K562 (cell line): ENCODE data around the gene ERVH48-1. TPM values are rescaled to one million over a fixed set of nuclear protein-coding genes. Genes with fewer than 3 reads are reported as not detected.

Experiments used
- CREB5 ChIP-seq: fragments of 250-450 bp; sonication (Bioruptor Pico); IDR thresholded peaks from 2 replicates; pipeline ENCODE4 v1.5.0; 2020; ENCODE audit warnings: mild to moderate bottlenecking
- CREM ChIP-seq: IDR thresholded peaks from 2 replicates; pipeline ENCODE4 v1.6.1; 2014; ENCODE audit warnings: antibody characterized with exemption, low read depth
- ETV5 ChIP-seq: sonication (generic); formaldehyde crosslinking; IDR thresholded peaks from 2 replicates; pipeline ENCODE4 v1.4.0; 2020; ENCODE audit warnings: low read depth, mild to moderate bottlenecking, missing genetic modification reagents
- MAFF ChIP-seq: IDR thresholded peaks from 2 replicates; pipeline ENCODE4 v1.6.1; 2012; ENCODE audit warnings: low read length, improper control_type of control experiment
- MTA1 ChIP-seq: fragments of 450-650 bp; IDR thresholded peaks from 2 replicates; pipeline ENCODE4 v1.6.1; 2017; ENCODE audit warnings: borderline replicate concordance
- NBN ChIP-seq: fragments of 450-650 bp; IDR thresholded peaks from 2 replicates; pipeline ENCODE4 v1.6.1; 2016; ENCODE audit warnings: low read depth, mild to moderate bottlenecking
- NEUROD1 ChIP-seq: fragments of 150-350 bp; IDR thresholded peaks from 2 replicates; pipeline ENCODE4 v1.6.1; 2014; ENCODE audit warnings: borderline replicate concordance, low read length, low read depth; ENCODE audit not compliant: partially characterized antibody
- NKRF ChIP-seq: fragments of 450-650 bp; IDR thresholded peaks from 2 replicates; pipeline ENCODE4 v1.6.1; 2016; ENCODE audit warnings: borderline replicate concordance
- PHF20 ChIP-seq: fragments of 450-650 bp; IDR thresholded peaks from 2 replicates; pipeline ENCODE4 v1.6.1; 2018; ENCODE audit not compliant: partially characterized antibody
- PHF8 ChIP-seq: fragments of 200-600 bp; sonication (generic); IDR thresholded peaks from 2 replicates; pipeline ENCODE4 v1.6.1; 2012; ENCODE audit warnings: mixed run types, mild to moderate bottlenecking, inconsistent platforms, low read length, moderate library complexity, borderline replicate concordance
- RAD21 ChIP-seq, 2 experiments: fragments of 250-450 bp in 1 of 2; fragments of 450-650 bp in 1 of 2; sonication (Bioruptor Pico) in 1 of 2; formaldehyde crosslinking in 1 of 2; IDR thresholded peaks in 1 of 2; conservative IDR thresholded peaks in 1 of 2; 2 replicates each; pipeline versions ENCODE4 v1.4.0 to v1.8.0; 2020 to 2022; ENCODE audit warnings: mild to moderate bottlenecking in 2 of 2, moderate library complexity in 1 of 2
- SIX5 ChIP-seq, 2 experiments: IDR thresholded peaks; 2 replicates each; pipeline ENCODE4 v1.6.1; 2011; ENCODE audit warnings: low read length in 2 of 2, borderline replicate concordance in 1 of 2, low read depth in 1 of 2, mild to moderate bottlenecking in 1 of 2, moderate library complexity in 1 of 2; ENCODE audit not compliant: insufficient read depth in 1 of 2
- SPI1 ChIP-seq: IDR thresholded peaks from 2 replicates; pipeline ENCODE4 v1.6.1; 2011; ENCODE audit warnings: low read depth, low read length, control low read depth, borderline replicate concordance
- YBX1 ChIP-seq: fragments of 450-650 bp; IDR thresholded peaks from 2 replicates; pipeline ENCODE4 v1.7.1; 2016; ENCODE audit warnings: mild to moderate bottlenecking
- ZNF408 ChIP-seq: fragments of 250-450 bp; sonication (Bioruptor Pico); IDR thresholded peaks from 2 replicates; pipeline ENCODE4 v1.4.0; 2020; ENCODE audit warnings: low read depth, mild to moderate bottlenecking, moderate library complexity
- polyA plus RNA-seq, 8 experiments: library from polyadenylated mRNA; depleted of rRNA in 4 of 8; stranded (reverse) in 5 of 8; unstranded in 3 of 8; fragments of >200 nt; fragmentation: Nextera tagmentation in 2 of 8; fragmentation: Illumina TruSeq in 1 of 8; extraction: Ambion mirVana in 2 of 8; extraction: Trizol in 1 of 8; gene quantifications; 2 replicates each; pipeline versions ENCODE4 v1.2.1 to v1.2.3, GENCODE V29; 2011 to 2014; ENCODE audit warnings: inconsistent platforms in 1 of 8, missing spikeins in 1 of 8
- total RNA-seq, 7 experiments: library from RNA; depleted of rRNA in 6 of 7; stranded (reverse); fragments of >200 nt in 6 of 7; fragmentation: Illumina TruSeq in 2 of 7; extraction: Trizol in 2 of 7; gene quantifications; 2 replicates each; pipeline versions ENCODE4 v1.2.1 to v1.2.3, GENCODE V29; 2011 to 2021; ENCODE audit warnings: low replicate concordance in 1 of 7
- TF ChIP-seq, protein P1 (sequence below): sonication (generic); formaldehyde crosslinking; IDR thresholded peaks from 2 replicates; pipeline ENCODE4 v1.8.0; 2022; ENCODE audit warnings: mild to moderate bottlenecking, missing genetic modification reagents, borderline replicate concordance
- TF ChIP-seq, protein P2 (sequence below): fragments of 450-650 bp; IDR thresholded peaks from 2 replicates; pipeline ENCODE4 v1.6.1; 2018; ENCODE audit not compliant: partially characterized antibody

The ERVH48-1 gene
- total and polyA plus RNA-seq, 9 of the 15 experiments (the other 6 are each of a cell fraction or from before 2014, with no cell fraction given): 0.08 to 0.49 (median 0.16) TPM; not detected in 3

- TF ChIP-seq, protein P1, sequence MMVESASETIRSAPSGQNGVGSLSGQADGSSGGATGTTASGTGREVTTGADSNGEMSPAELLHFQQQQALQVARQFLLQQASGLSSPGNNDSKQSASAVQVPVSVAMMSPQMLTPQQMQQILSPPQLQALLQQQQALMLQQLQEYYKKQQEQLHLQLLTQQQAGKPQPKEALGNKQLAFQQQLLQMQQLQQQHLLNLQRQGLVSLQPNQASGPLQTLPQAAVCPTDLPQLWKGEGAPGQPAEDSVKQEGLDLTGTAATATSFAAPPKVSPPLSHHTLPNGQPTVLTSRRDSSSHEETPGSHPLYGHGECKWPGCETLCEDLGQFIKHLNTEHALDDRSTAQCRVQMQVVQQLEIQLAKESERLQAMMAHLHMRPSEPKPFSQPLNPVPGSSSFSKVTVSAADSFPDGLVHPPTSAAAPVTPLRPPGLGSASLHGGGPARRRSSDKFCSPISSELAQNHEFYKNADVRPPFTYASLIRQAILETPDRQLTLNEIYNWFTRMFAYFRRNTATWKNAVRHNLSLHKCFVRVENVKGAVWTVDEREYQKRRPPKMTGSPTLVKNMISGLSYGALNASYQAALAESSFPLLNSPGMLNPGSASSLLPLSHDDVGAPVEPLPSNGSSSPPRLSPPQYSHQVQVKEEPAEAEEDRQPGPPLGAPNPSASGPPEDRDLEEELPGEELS (CRISPR knock-in tag): no peak
- TF ChIP-seq NKRF (peak; percentile 79), ZNF408 (CRISPR knock-in tag) (no peak), MTA1 (peak; percentile 91), RAD21 (CRISPR knock-in tag; conservative IDR thresholded peaks at IDR 0.05 in 1 of 2, IDR thresholded peaks at IDR 0.05 in 1 of 2) (peak; percentile 99), ETV5 (CRISPR knock-in tag) (peak; percentile 94), YBX1 (no peak), CREM (peak; percentile 48; the same call in 1 of the 2 replicates), PHF8 (peak; percentile 41; the same call in 1 of the 2 replicates), NBN (peak; percentile 99), SPI1 (peak; percentile 91), CREB5 (CRISPR knock-in tag) (no peak), MAFF (peak; percentile 20; the same call in 1 of the 2 replicates), PHF20 (peak; percentile 89), NEUROD1 (peak; percentile 47), SIX5 (IDR thresholded peaks at IDR 0.05; ENCODE audit: borderline replicate concordance in 1 of 2, insufficient read depth in 1 of 2, low read depth in 1 of 2, low read length in 2 of 2) (0 out of 4 replicates have a peak, but pooled peaks of 1 of the 2 experiments have one; percentile 13)
- TF ChIP-seq, protein P2, sequence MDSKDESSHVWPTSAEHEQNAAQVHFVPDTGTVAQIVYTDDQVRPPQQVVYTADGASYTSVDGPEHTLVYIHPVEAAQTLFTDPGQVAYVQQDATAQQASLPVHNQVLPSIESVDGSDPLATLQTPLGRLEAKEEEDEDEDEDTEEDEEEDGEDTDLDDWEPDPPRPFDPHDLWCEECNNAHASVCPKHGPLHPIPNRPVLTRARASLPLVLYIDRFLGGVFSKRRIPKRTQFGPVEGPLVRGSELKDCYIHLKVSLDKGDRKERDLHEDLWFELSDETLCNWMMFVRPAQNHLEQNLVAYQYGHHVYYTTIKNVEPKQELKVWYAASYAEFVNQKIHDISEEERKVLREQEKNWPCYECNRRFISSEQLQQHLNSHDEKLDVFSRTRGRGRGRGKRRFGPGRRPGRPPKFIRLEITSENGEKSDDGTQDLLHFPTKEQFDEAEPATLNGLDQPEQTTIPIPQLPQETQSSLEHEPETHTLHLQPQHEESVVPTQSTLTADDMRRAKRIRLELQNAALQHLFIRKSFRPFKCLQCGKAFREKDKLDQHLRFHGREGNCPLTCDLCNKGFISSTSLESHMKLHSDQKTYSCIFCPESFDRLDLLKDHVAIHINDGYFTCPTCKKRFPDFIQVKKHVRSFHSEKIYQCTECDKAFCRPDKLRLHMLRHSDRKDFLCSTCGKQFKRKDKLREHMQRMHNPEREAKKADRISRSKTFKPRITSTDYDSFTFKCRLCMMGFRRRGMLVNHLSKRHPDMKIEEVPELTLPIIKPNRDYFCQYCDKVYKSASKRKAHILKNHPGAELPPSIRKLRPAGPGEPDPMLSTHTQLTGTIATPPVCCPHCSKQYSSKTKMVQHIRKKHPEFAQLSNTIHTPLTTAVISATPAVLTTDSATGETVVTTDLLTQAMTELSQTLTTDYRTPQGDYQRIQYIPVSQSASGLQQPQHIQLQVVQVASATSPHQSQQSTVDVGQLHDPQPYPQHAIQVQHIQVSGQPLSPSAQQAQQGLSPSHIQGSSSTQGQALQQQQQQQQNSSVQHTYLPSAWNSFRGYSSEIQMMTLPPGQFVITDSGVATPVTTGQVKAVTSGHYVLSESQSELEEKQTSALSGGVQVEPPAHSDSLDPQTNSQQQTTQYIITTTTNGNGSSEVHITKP: peak; percentile 74
These were observed 1.6 kb downstream of the ERVH48-1 start (continued) for GRCh38 chr21:42923553-42924432.
